Progenitor cell of endocrine pancreas (in vitro differentiated cells): ENCODE data around the gene GDPD5. TPM values are rescaled to one million over a fixed set of nuclear protein-coding genes. Genes with fewer than 3 reads are reported as not detected.

Source experiments
- DNase-seq: peaks from one replicate; pipeline ENCODE4 v3.0.0; 2021; ENCODE audit warnings: low spot score; ENCODE audit not compliant: unreplicated experiment
- H3K27ac Mint-ChIP-seq: 2 replicates; pipeline ENCODE4 v1.8.0; 2021; ENCODE audit warnings: mild to moderate bottlenecking, moderate library complexity, mixed read lengths
- H3K27me3 Mint-ChIP-seq: 2 replicates; pipeline ENCODE4 v1.8.0; 2021; ENCODE audit warnings: mixed read lengths
- H3K36me3 Mint-ChIP-seq: 2 replicates; pipeline ENCODE4 v1.8.0; 2022; ENCODE audit warnings: mixed read lengths; ENCODE audit not compliant: insufficient read depth
- H3K4me1 Mint-ChIP-seq: 2 replicates; pipeline ENCODE4 v1.8.0; 2021; ENCODE audit warnings: low read depth, mixed read lengths
- H3K4me3 Mint-ChIP-seq: 2 replicates; pipeline ENCODE4 v1.8.0; 2021; ENCODE audit warnings: low read depth, mild to moderate bottlenecking, moderate library complexity, mixed read lengths
- H3K9me3 Mint-ChIP-seq: 2 replicates; pipeline ENCODE4 v1.8.0; 2021; ENCODE audit warnings: low read depth, mixed read lengths
- total RNA-seq: library from RNA; stranded (reverse); gene quantifications from 2 replicates; pipeline ENCODE4 v1.2.1, GENCODE V29; 2021
- TF ChIP-seq, protein P1 (sequence below): fragments of 200-600 bp; sonication (generic); IDR thresholded peaks from one replicate; pipeline ENCODE4 v1.5.0; 2021; ENCODE audit warnings: antibody characterized with exemption, mild to moderate bottlenecking; ENCODE audit not compliant: unreplicated experiment

The GDPD5 gene
- total RNA-seq, 1 donor from 2014 or later: 32.4 TPM

DNA sequence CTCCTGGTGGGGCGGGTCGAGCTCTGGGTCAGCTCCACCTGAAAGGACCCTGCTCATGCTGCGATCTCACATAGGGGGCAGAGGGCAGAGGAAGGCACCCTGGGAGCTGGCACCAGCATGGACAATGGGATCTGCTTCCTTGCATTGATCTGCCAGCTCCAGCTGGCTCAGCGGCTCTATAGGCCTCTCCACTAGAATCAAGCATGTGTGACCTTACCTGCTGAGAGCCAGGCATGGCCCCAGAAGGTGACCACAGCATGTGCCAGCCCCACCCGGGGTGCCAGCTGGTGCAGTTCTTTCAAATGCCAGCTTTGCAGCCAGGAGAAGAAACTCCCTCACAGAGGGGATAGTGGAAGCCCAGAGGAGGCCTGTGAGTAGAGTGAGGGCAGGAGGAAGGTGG, 70.8 kb downstream of the GDPD5 start:
- H3K27ac Mint-ChIP-seq: no peak overlapping the region

DNA sequence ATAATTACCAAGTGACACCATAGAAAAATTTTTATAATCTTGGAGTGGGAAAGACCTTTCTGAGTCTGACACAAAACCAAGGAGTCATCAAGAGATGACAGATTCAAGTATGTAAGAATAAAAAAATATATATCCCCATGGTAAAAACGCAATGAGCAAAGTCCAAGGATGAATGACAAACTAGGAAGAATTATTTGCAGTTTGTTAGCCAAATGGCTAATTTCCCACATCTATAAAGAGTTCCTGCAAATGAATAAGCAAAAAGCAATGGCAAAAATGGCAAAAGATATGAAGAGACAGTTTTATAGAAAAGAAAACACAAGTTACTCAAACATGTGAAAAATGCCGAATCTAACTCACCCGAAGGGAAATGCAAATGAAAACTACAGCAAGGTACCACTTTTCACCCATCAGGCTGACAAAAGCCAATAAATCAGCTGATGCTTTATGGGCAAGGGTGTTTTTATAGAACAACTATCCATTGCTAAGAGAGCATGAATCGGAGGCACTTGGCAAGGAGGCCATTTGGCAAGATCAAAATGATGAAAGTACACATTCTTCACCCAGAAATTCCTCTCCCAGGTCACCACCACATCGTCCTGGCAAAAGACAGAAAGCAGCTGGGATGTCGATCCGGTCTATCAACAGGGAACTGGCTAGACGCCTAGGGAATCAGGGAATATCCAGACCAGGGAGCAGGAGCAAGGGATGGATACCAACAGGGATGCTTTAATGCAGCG, 71.7 kb downstream of the GDPD5 start:
- H3K27me3 Mint-ChIP-seq: peaks cover 17% of the 10 kb centered on the region
- no peak overlapping the region for H3K4me3 Mint-ChIP-seq
- H3K4me1 Mint-ChIP-seq: no peaks in the 10 kb centered on the region
- H3K36me3 Mint-ChIP-seq: peaks cover 2% of the 10 kb centered on the region
- H3K9me3 Mint-ChIP-seq: no peaks in the 10 kb centered on the region
- TF ChIP-seq, protein P1, sequence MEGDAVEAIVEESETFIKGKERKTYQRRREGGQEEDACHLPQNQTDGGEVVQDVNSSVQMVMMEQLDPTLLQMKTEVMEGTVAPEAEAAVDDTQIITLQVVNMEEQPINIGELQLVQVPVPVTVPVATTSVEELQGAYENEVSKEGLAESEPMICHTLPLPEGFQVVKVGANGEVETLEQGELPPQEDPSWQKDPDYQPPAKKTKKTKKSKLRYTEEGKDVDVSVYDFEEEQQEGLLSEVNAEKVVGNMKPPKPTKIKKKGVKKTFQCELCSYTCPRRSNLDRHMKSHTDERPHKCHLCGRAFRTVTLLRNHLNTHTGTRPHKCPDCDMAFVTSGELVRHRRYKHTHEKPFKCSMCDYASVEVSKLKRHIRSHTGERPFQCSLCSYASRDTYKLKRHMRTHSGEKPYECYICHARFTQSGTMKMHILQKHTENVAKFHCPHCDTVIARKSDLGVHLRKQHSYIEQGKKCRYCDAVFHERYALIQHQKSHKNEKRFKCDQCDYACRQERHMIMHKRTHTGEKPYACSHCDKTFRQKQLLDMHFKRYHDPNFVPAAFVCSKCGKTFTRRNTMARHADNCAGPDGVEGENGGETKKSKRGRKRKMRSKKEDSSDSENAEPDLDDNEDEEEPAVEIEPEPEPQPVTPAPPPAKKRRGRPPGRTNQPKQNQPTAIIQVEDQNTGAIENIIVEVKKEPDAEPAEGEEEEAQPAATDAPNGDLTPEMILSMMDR: no peak
- no peak overlapping the region for H3K27ac Mint-ChIP-seq
- no peak for DNase-seq

More for the DNA sequence above, 70.8 kb downstream of the GDPD5 start:
- Mint-ChIP-seq H3K36me3 (peaks cover 2% of the 10 kb centered on the region), H3K4me3 (no peak overlapping the region), H3K9me3 (no peaks in the 10 kb centered on the region), H3K27me3 (peaks cover 17% of the 10 kb centered on the region), H3K4me1 (no peaks in the 10 kb centered on the region)
- DNase-seq: no peak
- TF ChIP-seq, protein P1: no peak

DNA sequence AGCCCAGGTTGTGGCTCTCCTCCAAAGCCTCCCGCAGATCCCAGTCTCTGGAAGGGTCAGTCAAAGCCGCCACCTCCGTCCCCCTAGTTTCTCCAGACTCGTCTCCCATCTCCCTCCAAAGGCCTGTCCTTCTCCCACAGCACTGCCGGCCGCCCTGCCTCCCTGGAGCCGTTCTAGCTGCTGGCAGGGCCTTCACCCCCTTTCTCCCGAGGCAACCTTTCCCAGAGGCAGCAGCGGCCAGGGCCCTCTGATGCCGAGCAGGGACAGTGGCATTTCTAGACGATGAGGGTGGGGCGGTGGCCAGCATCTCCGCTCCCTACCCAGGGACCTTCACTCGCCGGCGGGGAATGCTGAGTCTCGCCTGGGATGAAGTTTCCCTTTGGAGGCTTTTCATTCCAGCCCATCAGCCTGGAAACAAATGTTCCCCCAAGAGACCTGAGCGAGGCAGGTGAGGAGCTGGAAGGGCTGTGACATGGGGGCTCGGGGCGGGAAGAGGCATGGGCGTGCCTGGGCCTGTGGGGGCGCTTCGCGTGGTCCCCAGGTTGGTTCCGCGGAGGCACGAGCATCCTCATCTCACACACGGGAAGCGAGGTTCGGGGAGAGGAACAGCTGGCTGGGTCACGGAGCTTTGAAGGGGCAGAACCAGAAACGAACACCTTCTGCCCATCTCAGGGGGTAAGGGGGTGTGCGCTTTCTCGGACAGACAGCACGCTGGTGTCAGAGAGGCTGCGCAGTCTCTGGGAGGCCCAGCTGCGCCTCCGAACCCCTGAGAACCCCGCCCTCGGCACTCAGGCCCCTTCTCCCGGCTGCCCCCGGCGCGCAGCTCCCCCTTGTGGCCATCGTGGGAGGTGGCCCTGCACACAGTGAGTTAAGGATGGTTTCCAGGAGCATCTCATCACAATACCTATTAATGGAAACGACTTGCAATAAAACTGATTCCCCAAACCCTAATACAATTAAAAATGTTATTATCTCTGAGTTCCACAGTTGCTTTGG, 74.6 kb downstream of the GDPD5 start:
- TF ChIP-seq, protein P1: peak; percentile 72
- Mint-ChIP-seq H3K27me3 (peaks cover 25% of the 10 kb centered on the region), H3K4me1 (no peaks in the 10 kb centered on the region), H3K27ac (no peak overlapping the region), H3K36me3 (peaks cover 2% of the 10 kb centered on the region), H3K4me3 (no peak overlapping the region), H3K9me3 (no peaks in the 10 kb centered on the region)
- peak; percentile 44 for DNase-seq

GRCh38 chr11:75450236-75450635, 75.5 kb downstream of the GDPD5 start:
- H3K36me3 Mint-ChIP-seq: no peaks in the 10 kb centered on the region

DNA sequence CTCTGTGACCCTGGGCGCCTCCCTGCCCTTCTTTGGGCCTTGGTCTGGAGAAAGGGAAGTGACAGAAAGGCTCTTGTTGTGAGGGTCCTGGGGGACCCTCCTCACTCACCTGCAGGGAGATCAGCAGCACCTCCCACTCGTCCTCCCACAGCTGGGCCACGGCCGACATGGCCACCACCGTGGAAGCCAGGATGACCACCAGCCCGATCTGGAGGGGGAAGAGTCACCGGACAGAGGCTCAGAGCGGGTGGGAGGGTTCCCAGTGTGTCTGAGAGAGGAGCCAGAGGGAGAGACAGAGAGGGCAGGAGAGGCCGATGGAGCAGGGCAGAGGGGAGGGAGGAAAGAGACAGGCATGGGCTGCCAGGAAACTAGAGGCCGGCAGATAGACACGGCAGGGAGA, 76.0 kb downstream of the GDPD5 start:
- DNase-seq: no peak
- Mint-ChIP-seq H3K27ac (no peak overlapping the region), H3K27me3 (peaks cover 24% of the 10 kb centered on the region), H3K9me3 (no peaks in the 10 kb centered on the region), H3K36me3 (no peaks in the 10 kb centered on the region), H3K4me1 (no peaks in the 10 kb centered on the region), H3K4me3 (no peak overlapping the region)
- TF ChIP-seq, protein P1: no peak

More at GRCh38 chr11:75450236-75450635, 75.5 kb downstream of the GDPD5 start:
- no peaks in the 10 kb centered on the region for H3K4me1 Mint-ChIP-seq
- H3K4me3 Mint-ChIP-seq: no peak overlapping the region
- H3K27ac Mint-ChIP-seq: no peak overlapping the region
- DNase-seq: no peak
- H3K27me3 Mint-ChIP-seq: peaks cover 22% of the 10 kb centered on the region
- no peaks in the 10 kb centered on the region for H3K9me3 Mint-ChIP-seq
- TF ChIP-seq, protein P1: no peak
